ENCODE measurements around the gene HSD11B1L. TPM values are rescaled to one million over a fixed set of nuclear protein-coding genes. Genes with fewer than 3 reads are reported as not detected.
A peak's percentile ranks its signal among the peaks of the same experiment; 100 is the strongest.
"Not testable (repeated sequence)": the region's sequence is repeated elsewhere in the genome, so short reads cannot be mapped to it uniquely, and the experiment has no call there.

The HSD11B1L gene
- total RNA-seq, 1 donor from 2014 or later, result 3.5 TPM

- DNase-seq, result no peak
- intact Hi-C loops (cut with DNase I), result no loop called here
- ATAC-seq (ENCODE audit: poor library complexity), result no peak
Measured at GRCh38 chr19:5717215-5717935, 36.5 kb downstream of the HSD11B1L start.

- DNase-seq (no peak), ATAC-seq (ENCODE audit: poor library complexity) (no peak)
- intact Hi-C loops (cut with DNase I), result no loop called here
Measured at GRCh38 chr19:5718037-5718578, 37.3 kb downstream of the HSD11B1L start.

GRCh38 chr19:5718579-5719273 lies 37.9 kb downstream of the HSD11B1L start:
- ATAC-seq (ENCODE audit: poor library complexity) (no peak), DNase-seq (no peak)
- intact Hi-C loops (cut with DNase I), result no loop called here

GRCh38 chr19:5719274-5719960 lies 38.6 kb downstream of the HSD11B1L start:
- ATAC-seq (ENCODE audit: poor library complexity) (no peak), DNase-seq (no peak)
- intact Hi-C loops (cut with DNase I), result no loop called here

GRCh38 chr19:5719961-5720790 lies 39.3 kb downstream of the HSD11B1L start, which contains the start of the genes CATSPERD and LONP1:
Gene CATSPERD (plus strand): TSS chr19:5720637. CDS start chr19:5720738, 101 bp downstream.
Gene LONP1 (minus strand): TSS chr19:5720146. CDS start chr19:5720132, 14 bp downstream.
- intact Hi-C loops (cut with DNase I), result no loop called here
- peak; percentile 98 for ATAC-seq (ENCODE audit: poor library complexity)
- DNase-seq, result peak; percentile 99

- intact Hi-C loops (cut with DNase I), result no loop called here
- DNase-seq (no peak), ATAC-seq (ENCODE audit: poor library complexity) (no peak)
Measured at GRCh38 chr19:5727453-5728050, 46.7 kb downstream of the HSD11B1L start.

GRCh38 chr19:5733172-5733571 lies 52.3 kb downstream of the HSD11B1L start:
- ATAC-seq (ENCODE audit: poor library complexity); intact Hi-C loops (cut with DNase I); DNase-seq: not testable (repeated sequence)

Other genes starting within 250 kb of the HSD11B1L start
- gene ZNRF4, start 225.6 kb upstream of the HSD11B1L start, total RNA-seq, result not detected
- gene TINCR, start 113.1 kb upstream of the HSD11B1L start, total RNA-seq, result not detected
- gene SAFB2, start 58.3 kb upstream of the HSD11B1L start, total RNA-seq, result 48.7 TPM
- gene SAFB, start 57.9 kb upstream of the HSD11B1L start, total RNA-seq, result 61.9 TPM
- gene MICOS13, start 511 bp upstream of the HSD11B1L start, total RNA-seq, result 165 TPM
- gene RPL36, start 9.3 kb downstream of the HSD11B1L start, total RNA-seq, result 367 TPM
- gene LONP1, start 39.1 kb downstream of the HSD11B1L start, total RNA-seq, result 98.8 TPM
- gene CATSPERD, start 39.6 kb downstream of the HSD11B1L start, total RNA-seq, result not detected
- gene PRR22, start 103.7 kb downstream of the HSD11B1L start, total RNA-seq, result 0.62 TPM
- 12.9 TPM for gene DUS3L, start 110.1 kb downstream of the HSD11B1L start, total RNA-seq
- gene NRTN, start 124.0 kb downstream of the HSD11B1L start, total RNA-seq, result 20.6 TPM
- not detected for gene FUT6, start 158.7 kb downstream of the HSD11B1L start, total RNA-seq
- gene FUT3, start 170.4 kb downstream of the HSD11B1L start, total RNA-seq, result not detected
- not detected for gene FUT5, start 189.5 kb downstream of the HSD11B1L start, total RNA-seq
- 606 TPM for gene NDUFA11, start 222.8 kb downstream of the HSD11B1L start, total RNA-seq
- gene VMAC, start 223.8 kb downstream of the HSD11B1L start, total RNA-seq, result 2.1 TPM
- 3.4 TPM for gene CAPS, start 233.2 kb downstream of the HSD11B1L start, total RNA-seq